ENCODE measurements around the gene PRKCA.

DNA sequence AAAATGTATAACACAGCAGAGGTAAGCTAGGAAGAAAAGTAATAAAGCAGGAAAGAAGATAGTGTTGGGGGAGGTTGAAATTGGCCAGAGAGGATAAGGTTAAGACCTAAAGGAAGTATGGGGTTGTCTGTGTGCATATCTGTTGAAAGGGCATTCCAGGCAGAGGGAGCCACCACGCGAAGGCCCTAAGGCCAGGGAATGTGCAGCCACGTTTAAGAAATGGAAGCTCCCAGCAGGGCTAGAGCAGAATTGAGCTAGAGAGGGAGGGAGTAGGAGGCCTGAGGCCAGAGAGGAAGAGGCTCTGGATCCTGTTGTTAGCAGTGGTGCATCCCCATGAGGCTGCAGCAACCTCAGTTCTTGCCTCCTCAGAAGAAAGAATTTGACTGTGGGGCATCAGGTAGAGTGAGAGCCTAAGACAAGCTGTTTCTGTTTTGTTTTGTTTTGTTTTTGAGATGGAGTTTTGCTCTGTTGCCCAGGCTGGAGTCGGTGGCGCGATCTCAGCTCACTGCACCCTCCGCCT lies 473.5 kb downstream of the PRKCA start:
- TF ChIP-seq POLR2A (IDR thresholded peaks at IDR 0.05; ENCODE audit: low read depth, low read length) (no peak), POLR2AphosphoS5 (IDR thresholded peaks at IDR 0.05; ENCODE audit: insufficient read depth, low read depth, low read length) (no peak), EZH2 (IDR thresholded peaks at IDR 0.05; ENCODE audit: borderline replicate concordance, low read depth, low read length, severe bottlenecking) (no peak), MYC (IDR thresholded peaks at IDR 0.05; ENCODE audit: low read depth, low read length) (no peak), GATA2 (IDR thresholded peaks at IDR 0.05; ENCODE audit: insufficient read depth, insufficient read length, low read depth, low read length) (no peak), JUN (IDR thresholded peaks at IDR 0.05; ENCODE audit: borderline replicate concordance, insufficient read depth, insufficient read length, low read depth) (no peak), FOS (IDR thresholded peaks at IDR 0.05; ENCODE audit: borderline replicate concordance, insufficient read depth, low read length) (no peak)
- TF ChIP-seq, protein P1, sequence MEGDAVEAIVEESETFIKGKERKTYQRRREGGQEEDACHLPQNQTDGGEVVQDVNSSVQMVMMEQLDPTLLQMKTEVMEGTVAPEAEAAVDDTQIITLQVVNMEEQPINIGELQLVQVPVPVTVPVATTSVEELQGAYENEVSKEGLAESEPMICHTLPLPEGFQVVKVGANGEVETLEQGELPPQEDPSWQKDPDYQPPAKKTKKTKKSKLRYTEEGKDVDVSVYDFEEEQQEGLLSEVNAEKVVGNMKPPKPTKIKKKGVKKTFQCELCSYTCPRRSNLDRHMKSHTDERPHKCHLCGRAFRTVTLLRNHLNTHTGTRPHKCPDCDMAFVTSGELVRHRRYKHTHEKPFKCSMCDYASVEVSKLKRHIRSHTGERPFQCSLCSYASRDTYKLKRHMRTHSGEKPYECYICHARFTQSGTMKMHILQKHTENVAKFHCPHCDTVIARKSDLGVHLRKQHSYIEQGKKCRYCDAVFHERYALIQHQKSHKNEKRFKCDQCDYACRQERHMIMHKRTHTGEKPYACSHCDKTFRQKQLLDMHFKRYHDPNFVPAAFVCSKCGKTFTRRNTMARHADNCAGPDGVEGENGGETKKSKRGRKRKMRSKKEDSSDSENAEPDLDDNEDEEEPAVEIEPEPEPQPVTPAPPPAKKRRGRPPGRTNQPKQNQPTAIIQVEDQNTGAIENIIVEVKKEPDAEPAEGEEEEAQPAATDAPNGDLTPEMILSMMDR (IDR thresholded peaks at IDR 0.05; ENCODE audit: extremely low read depth in 1 of 2, insufficient read depth in 1 of 2, low read depth in 1 of 2, low read length in 2 of 2), result no peak
- TF ChIP-seq, protein P2, sequence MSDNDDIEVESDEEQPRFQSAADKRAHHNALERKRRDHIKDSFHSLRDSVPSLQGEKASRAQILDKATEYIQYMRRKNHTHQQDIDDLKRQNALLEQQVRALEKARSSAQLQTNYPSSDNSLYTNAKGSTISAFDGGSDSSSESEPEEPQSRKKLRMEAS (IDR thresholded peaks at IDR 0.05; ENCODE audit: insufficient read depth, insufficient read length), result no peak

All from endothelial cell of umbilical vein (primary cell).